ENCODE data around the gene CBLB. TPM values are rescaled to one million over a fixed set of nuclear protein-coding genes. Genes with fewer than 3 reads are reported as not detected.
A peak's percentile ranks its signal among the peaks of the same experiment; 100 is the strongest.

The CBLB gene
- total RNA-seq, 5 donors from 2014 or later (not counting 1 experiment from before 2014, with no cell fraction given): 81.3 to 120 (median 99.6) TPM

GRCh38 chr3:105856605-105857004, 12.2 kb downstream of the CBLB start:
- ChIA-PET POLR2A (interaction anchor here (0.5 to 0.7 kb wide), 4 partner anchors 12 to 1804 kb away, joined by 3 to 4 read pairs (median 3); partner anchors contain the start of gene CBLB (in 1 of the 2)), CTCF (no interaction called here)
- peaks cover 51% of the 10 kb centered on the region for H3K36me3 Mint-ChIP-seq

GRCh38 chr3:105853801-105854432, 14.9 kb downstream of the CBLB start:
- no peak overlapping the region for H3K4me3 ChIP-seq (ENCODE audit: control insufficient read depth in 1 of 2, extremely low read depth in 1 of 2, low read length in 1 of 2)
- H3K4me3 Mint-ChIP-seq: no peak overlapping the region
- peaks cover 0 to 5% (median 5%) of the 10 kb centered on the region in 3 donors for H3K9me3 Mint-ChIP-seq
- H3K4me1 Mint-ChIP-seq: peaks cover 44 to 67% (median 60%) of the 10 kb centered on the region in 3 donors
- H3K27me3 Mint-ChIP-seq: no peaks in the 10 kb centered on the region
- H3K9me3 ChIP-seq: no peaks in the 10 kb centered on the region
- peaks cover 7 to 11% of the 10 kb centered on the region in 2 experiments for H3K4me1 ChIP-seq (ENCODE audit: control insufficient read depth in 1 of 2, extremely low read depth in 1 of 2, insufficient read depth in 2 of 2, low read length in 2 of 2)
- peak overlapping the region in 1 of 2 donors; percentile 43 for H3K27ac Mint-ChIP-seq
- peaks cover 64% of the 10 kb centered on the region for H3K36me3 Mint-ChIP-seq
- H3K36me3 ChIP-seq (ENCODE audit: control insufficient read depth in 2 of 2, extremely low read depth in 1 of 2, insufficient read depth in 1 of 2, low read length in 1 of 2): peaks cover 0 to 50% of the 10 kb centered on the region in 2 donors
- DNase-seq (peak in 1 of 35 experiments; percentile 16), ATAC-seq (replicated peaks in 1 of 4) (peak in 3 of 4 experiments; percentile 24 to 58 (median 40))
- CTCF ChIA-PET: no interaction called here
- 33% methylated on average over 1 of the region's 7 CpGs for WGBS (ENCODE audit: insufficient coverage)
- H3K27me3 ChIP-seq (replicated peaks in 1 of 2; ENCODE audit: control insufficient read depth in 2 of 2, extremely low read depth in 1 of 2, insufficient read depth in 2 of 2, low read length in 1 of 2): no peaks in the 10 kb centered on the region
- no peak overlapping the region for H3K27ac ChIP-seq (ENCODE audit: low read length)
- POLR2A ChIA-PET: interaction anchor here in 1 of 2 donors (0.6 kb wide), 1 partner anchor 99 kb away, joined by 3 read pairs; no protein-coding TSS in a partner anchor

More at GRCh38 chr3:105856605-105857004, 12.2 kb downstream of the CBLB start:
- Histone ChIP-seq H3K27me3 (replicated peaks in 1 of 2; ENCODE audit: control insufficient read depth in 2 of 2, extremely low read depth in 1 of 2, insufficient read depth in 2 of 2, low read length in 1 of 2) (no peaks in the 10 kb centered on the region), H3K9me3 (no peaks in the 10 kb centered on the region), H3K4me3 (ENCODE audit: control insufficient read depth in 1 of 2, extremely low read depth in 1 of 2, low read length in 1 of 2) (no peak overlapping the region), H3K27ac (ENCODE audit: low read length) (no peak overlapping the region), H3K4me1 (ENCODE audit: control insufficient read depth in 1 of 2, extremely low read depth in 1 of 2, insufficient read depth in 2 of 2, low read length in 2 of 2) (peaks cover 11 to 15% of the 10 kb centered on the region in 2 experiments), H3K36me3 (ENCODE audit: control insufficient read depth in 2 of 2, extremely low read depth in 1 of 2, insufficient read depth in 1 of 2, low read length in 1 of 2) (peaks cover 0 to 46% of the 10 kb centered on the region in 2 donors)
- Mint-ChIP-seq H3K9me3 (no peaks in the 10 kb centered on the region), H3K4me1 (peaks cover 31 to 58% (median 51%) of the 10 kb centered on the region in 3 donors), H3K27me3 (no peaks in the 10 kb centered on the region), H3K27ac (no peak overlapping the region), H3K4me3 (no peak overlapping the region)
- no peak for DNase-seq
- no CpG with 5 or more reads among the region's 2 CpGs for WGBS (ENCODE audit: insufficient coverage)
- ATAC-seq (replicated peaks in 1 of 4): no peak

GRCh38 chr3:105851582-105851981, 17.2 kb downstream of the CBLB start:
- no CpG with 5 or more reads among the region's 1 CpG for WGBS (ENCODE audit: insufficient coverage)
- peaks cover 6 to 10% of the 10 kb centered on the region in 2 experiments for H3K4me1 ChIP-seq (ENCODE audit: control insufficient read depth in 1 of 2, extremely low read depth in 1 of 2, insufficient read depth in 2 of 2, low read length in 2 of 2)
- Mint-ChIP-seq H3K4me1 (peaks cover 54 to 70% (median 65%) of the 10 kb centered on the region in 3 donors), H3K27ac (peak overlapping the region in 1 of 2 donors; percentile 53), H3K9me3 (peaks cover 0 to 5% (median 5%) of the 10 kb centered on the region in 3 donors), H3K36me3 (peaks cover 63% of the 10 kb centered on the region), H3K4me3 (no peak overlapping the region), H3K27me3 (no peaks in the 10 kb centered on the region)
- peak in 1 of 4 experiments; percentile 22 for ATAC-seq (replicated peaks in 1 of 4)
- H3K27ac ChIP-seq (ENCODE audit: low read length): no peak overlapping the region
- no peaks in the 10 kb centered on the region for H3K27me3 ChIP-seq (replicated peaks in 1 of 2; ENCODE audit: control insufficient read depth in 2 of 2, extremely low read depth in 1 of 2, insufficient read depth in 2 of 2, low read length in 1 of 2)
- CTCF ChIA-PET: interaction anchor here (0.5 to 0.9 kb wide), 4 partner anchors 11 to 163 kb away, joined by 3 to 4 read pairs (median 3); no protein-coding TSS in a partner anchor
- POLR2A ChIA-PET: interaction anchor here in 1 of 2 donors (0.7 kb wide), 1 partner anchor 16 kb away, joined by 3 read pairs; no protein-coding TSS in a partner anchor
- no peak overlapping the region for H3K4me3 ChIP-seq (ENCODE audit: control insufficient read depth in 1 of 2, extremely low read depth in 1 of 2, low read length in 1 of 2)
- H3K9me3 ChIP-seq: no peaks in the 10 kb centered on the region
- no peak for DNase-seq
- H3K36me3 ChIP-seq (ENCODE audit: control insufficient read depth in 2 of 2, extremely low read depth in 1 of 2, insufficient read depth in 1 of 2, low read length in 1 of 2): peaks cover 0 to 43% of the 10 kb centered on the region in 2 donors

- no peaks in the 10 kb centered on the region for H3K27me3 Mint-ChIP-seq
- peaks cover 0 to 41% of the 10 kb centered on the region in 2 donors for H3K36me3 ChIP-seq (ENCODE audit: control insufficient read depth in 2 of 2, extremely low read depth in 1 of 2, insufficient read depth in 1 of 2, low read length in 1 of 2)
- H3K4me1 Mint-ChIP-seq: peaks cover 58 to 70% (median 68%) of the 10 kb centered on the region in 3 donors
- ATAC-seq (replicated peaks in 1 of 4) (no peak), DNase-seq (no peak)
- peak overlapping the region; percentile 45 to 53 for H3K27ac Mint-ChIP-seq
- peaks cover 6 to 13% of the 10 kb centered on the region in 2 experiments for H3K4me1 ChIP-seq (ENCODE audit: control insufficient read depth in 1 of 2, extremely low read depth in 1 of 2, insufficient read depth in 2 of 2, low read length in 2 of 2)
- no CpG with 5 or more reads among the region's 2 CpGs for WGBS (ENCODE audit: insufficient coverage)
- ChIA-PET CTCF (interaction anchor here in 1 of 2 donors (0.7 kb wide), 1 partner anchor 19 kb away, joined by 3 read pairs; no protein-coding TSS in a partner anchor), POLR2A (no interaction called here)
- H3K9me3 ChIP-seq: no peaks in the 10 kb centered on the region
- peaks cover 63% of the 10 kb centered on the region for H3K36me3 Mint-ChIP-seq
- no peaks in the 10 kb centered on the region for H3K27me3 ChIP-seq (replicated peaks in 1 of 2; ENCODE audit: control insufficient read depth in 2 of 2, extremely low read depth in 1 of 2, insufficient read depth in 2 of 2, low read length in 1 of 2)
- peak overlapping the region in 1 of 3 donors; percentile 28 for H3K4me3 Mint-ChIP-seq
- no peak overlapping the region for H3K4me3 ChIP-seq (ENCODE audit: control insufficient read depth in 1 of 2, extremely low read depth in 1 of 2, low read length in 1 of 2)
- no peak overlapping the region for H3K27ac ChIP-seq (ENCODE audit: low read length)
- H3K9me3 Mint-ChIP-seq: peaks cover 0 to 5% (median 5%) of the 10 kb centered on the region in 3 donors
Measured at GRCh38 chr3:105851176-105851575, 17.6 kb downstream of the CBLB start.

GRCh38 chr3:105850593-105850992, 18.2 kb downstream of the CBLB start:
- CTCF ChIA-PET: no interaction called here
- no peak overlapping the region for H3K27ac Mint-ChIP-seq

GRCh38 chr3:105848821-105849220, 20.0 kb downstream of the CBLB start:
- peaks cover 0 to 35% of the 10 kb centered on the region in 2 donors for H3K36me3 ChIP-seq (ENCODE audit: control insufficient read depth in 2 of 2, extremely low read depth in 1 of 2, insufficient read depth in 1 of 2, low read length in 1 of 2)
- no peak overlapping the region for H3K27ac ChIP-seq (ENCODE audit: low read length)
- H3K27ac Mint-ChIP-seq: peak overlapping the region in 1 of 2 donors; percentile 25
- DNase-seq: no peak
- ATAC-seq (replicated peaks in 1 of 4): no peak
- no peaks in the 10 kb centered on the region for H3K27me3 Mint-ChIP-seq
- peaks cover 0 to 5% (median 5%) of the 10 kb centered on the region in 3 donors for H3K9me3 Mint-ChIP-seq
- peaks cover 3 to 15% of the 10 kb centered on the region in 2 experiments for H3K4me1 ChIP-seq (ENCODE audit: control insufficient read depth in 1 of 2, extremely low read depth in 1 of 2, insufficient read depth in 2 of 2, low read length in 2 of 2)
- POLR2A ChIA-PET: no interaction called here
- peaks cover 59 to 72% (median 72%) of the 10 kb centered on the region in 3 donors for H3K4me1 Mint-ChIP-seq
- WGBS (ENCODE audit: insufficient coverage): no CpG with 5 or more reads among the region's 3 CpGs
- peaks cover 47% of the 10 kb centered on the region for H3K36me3 Mint-ChIP-seq
- no peaks in the 10 kb centered on the region for H3K9me3 ChIP-seq
- CTCF ChIA-PET: interaction anchor here in 1 of 2 donors (0.6 kb wide), 1 partner anchor 238 kb away, joined by 5 read pairs; no protein-coding TSS in a partner anchor
- H3K4me3 ChIP-seq (ENCODE audit: control insufficient read depth in 1 of 2, extremely low read depth in 1 of 2, low read length in 1 of 2): no peak overlapping the region
- no peaks in the 10 kb centered on the region for H3K27me3 ChIP-seq (replicated peaks in 1 of 2; ENCODE audit: control insufficient read depth in 2 of 2, extremely low read depth in 1 of 2, insufficient read depth in 2 of 2, low read length in 1 of 2)
- H3K4me3 Mint-ChIP-seq: no peak overlapping the region

More at GRCh38 chr3:105850593-105850992, 18.2 kb downstream of the CBLB start:
- Histone ChIP-seq H3K4me3 (ENCODE audit: control insufficient read depth in 1 of 2, extremely low read depth in 1 of 2, low read length in 1 of 2) (no peak overlapping the region), H3K4me1 (ENCODE audit: control insufficient read depth in 1 of 2, extremely low read depth in 1 of 2, insufficient read depth in 2 of 2, low read length in 2 of 2) (peaks cover 6 to 14% of the 10 kb centered on the region in 2 experiments), H3K27ac (ENCODE audit: low read length) (no peak overlapping the region), H3K36me3 (ENCODE audit: control insufficient read depth in 2 of 2, extremely low read depth in 1 of 2, insufficient read depth in 1 of 2, low read length in 1 of 2) (peaks cover 0 to 41% of the 10 kb centered on the region in 2 donors), H3K9me3 (no peaks in the 10 kb centered on the region), H3K27me3 (replicated peaks in 1 of 2; ENCODE audit: control insufficient read depth in 2 of 2, extremely low read depth in 1 of 2, insufficient read depth in 2 of 2, low read length in 1 of 2) (no peaks in the 10 kb centered on the region)
- ATAC-seq (replicated peaks in 1 of 4): no peak
- WGBS (ENCODE audit: insufficient coverage): no CpG with 5 or more reads among the region's 2 CpGs
- no peaks in the 10 kb centered on the region for H3K27me3 Mint-ChIP-seq
- H3K4me1 Mint-ChIP-seq: peaks cover 62 to 69% (median 66%) of the 10 kb centered on the region in 3 donors
- H3K4me3 Mint-ChIP-seq: no peak overlapping the region
- peaks cover 0 to 5% (median 5%) of the 10 kb centered on the region in 3 donors for H3K9me3 Mint-ChIP-seq
- POLR2A ChIA-PET: no interaction called here
- no peak for DNase-seq
- H3K36me3 Mint-ChIP-seq: peaks cover 60% of the 10 kb centered on the region
